C4-2B (cell line): ENCODE measurements around the gene TMEM214.

Experiments
- ZFX ChIP-seq: fragments of 450-650 bp; IDR thresholded peaks from 2 replicates; pipeline ENCODE4 v1.6.1; 2017
- TF ChIP-seq, protein P1 (sequence below): fragments of 450-650 bp; conservative IDR thresholded peaks from 2 replicates; pipeline ENCODE4 v1.5.1; 2017; ENCODE audit warnings: mild to moderate bottlenecking

DNA sequence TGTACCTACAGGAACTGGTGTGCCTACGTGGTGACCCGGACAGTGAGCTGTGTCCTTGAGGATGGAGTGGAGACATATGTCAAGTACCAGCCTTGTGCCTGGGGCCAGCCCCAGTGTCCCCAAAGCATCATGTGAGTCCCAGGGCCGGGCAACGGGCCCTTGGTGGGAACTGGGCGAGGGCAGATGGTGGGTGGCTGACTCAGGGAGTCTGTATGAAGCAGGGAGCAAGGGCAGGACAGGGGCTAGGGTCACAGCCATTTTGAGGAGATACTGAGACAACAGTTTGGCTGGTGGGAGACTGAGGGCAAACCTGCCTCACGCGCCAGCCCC, 47.3 kb downstream of the TMEM214 start:
- TF ChIP-seq, protein P1, sequence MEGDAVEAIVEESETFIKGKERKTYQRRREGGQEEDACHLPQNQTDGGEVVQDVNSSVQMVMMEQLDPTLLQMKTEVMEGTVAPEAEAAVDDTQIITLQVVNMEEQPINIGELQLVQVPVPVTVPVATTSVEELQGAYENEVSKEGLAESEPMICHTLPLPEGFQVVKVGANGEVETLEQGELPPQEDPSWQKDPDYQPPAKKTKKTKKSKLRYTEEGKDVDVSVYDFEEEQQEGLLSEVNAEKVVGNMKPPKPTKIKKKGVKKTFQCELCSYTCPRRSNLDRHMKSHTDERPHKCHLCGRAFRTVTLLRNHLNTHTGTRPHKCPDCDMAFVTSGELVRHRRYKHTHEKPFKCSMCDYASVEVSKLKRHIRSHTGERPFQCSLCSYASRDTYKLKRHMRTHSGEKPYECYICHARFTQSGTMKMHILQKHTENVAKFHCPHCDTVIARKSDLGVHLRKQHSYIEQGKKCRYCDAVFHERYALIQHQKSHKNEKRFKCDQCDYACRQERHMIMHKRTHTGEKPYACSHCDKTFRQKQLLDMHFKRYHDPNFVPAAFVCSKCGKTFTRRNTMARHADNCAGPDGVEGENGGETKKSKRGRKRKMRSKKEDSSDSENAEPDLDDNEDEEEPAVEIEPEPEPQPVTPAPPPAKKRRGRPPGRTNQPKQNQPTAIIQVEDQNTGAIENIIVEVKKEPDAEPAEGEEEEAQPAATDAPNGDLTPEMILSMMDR = no peak
- no peak for TF ChIP-seq ZFX
